GM18868 (cell line): ENCODE results near the gene PRKRIP1.
"Not testable (repeated sequence)": the region's sequence is repeated elsewhere in the genome, so short reads cannot be mapped to it uniquely, and the experiment has no call there.

ENCODE experiments used
- ATAC-seq: cut with Tn5 transposase; IDR thresholded peaks from one replicate; pipeline ENCODE4 v1.9.1; 2021; ENCODE audit warnings: mild to moderate bottlenecking, moderate library complexity; ENCODE audit not compliant: unreplicated experiment

PRKRIP1 gene

GRCh38 chr7:102474736-102475435, 78.7 kb downstream of the PRKRIP1 start:
- not testable (repeated sequence) for ATAC-seq
